GM18870 (cell line): ENCODE data around the gene TRIM72.
"Not testable (repeated sequence)": the region's sequence is repeated elsewhere in the genome, so short reads cannot be mapped to it uniquely, and the experiment has no call there.

Experiments
- ATAC-seq: cut with Tn5 transposase; IDR thresholded peaks from one replicate; pipeline ENCODE4 v1.9.1; 2021; ENCODE audit warnings: moderate library complexity; ENCODE audit not compliant: unreplicated experiment

Gene TRIM72

DNA sequence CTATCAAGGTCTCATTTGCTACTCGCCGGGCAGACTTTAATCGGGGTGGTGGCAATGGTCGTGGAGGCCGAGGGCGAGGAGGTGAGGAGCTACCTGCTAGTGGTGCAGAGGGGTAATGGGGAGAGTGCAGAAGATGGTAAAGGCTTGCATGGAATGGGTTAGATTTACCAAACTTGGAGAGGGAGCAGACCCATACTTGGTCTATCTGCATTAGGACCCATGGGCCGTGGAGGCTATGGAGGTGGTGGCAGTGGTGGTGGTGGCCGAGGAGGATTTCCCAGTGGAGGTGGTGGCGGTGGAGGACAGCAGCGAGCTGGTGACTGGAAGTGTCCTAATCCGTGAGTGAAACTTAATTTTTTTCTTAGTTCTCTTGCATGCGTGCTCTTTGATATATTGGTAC lies 23.9 kb upstream of the TRIM72 start:
- ATAC-seq = no peak

DNA sequence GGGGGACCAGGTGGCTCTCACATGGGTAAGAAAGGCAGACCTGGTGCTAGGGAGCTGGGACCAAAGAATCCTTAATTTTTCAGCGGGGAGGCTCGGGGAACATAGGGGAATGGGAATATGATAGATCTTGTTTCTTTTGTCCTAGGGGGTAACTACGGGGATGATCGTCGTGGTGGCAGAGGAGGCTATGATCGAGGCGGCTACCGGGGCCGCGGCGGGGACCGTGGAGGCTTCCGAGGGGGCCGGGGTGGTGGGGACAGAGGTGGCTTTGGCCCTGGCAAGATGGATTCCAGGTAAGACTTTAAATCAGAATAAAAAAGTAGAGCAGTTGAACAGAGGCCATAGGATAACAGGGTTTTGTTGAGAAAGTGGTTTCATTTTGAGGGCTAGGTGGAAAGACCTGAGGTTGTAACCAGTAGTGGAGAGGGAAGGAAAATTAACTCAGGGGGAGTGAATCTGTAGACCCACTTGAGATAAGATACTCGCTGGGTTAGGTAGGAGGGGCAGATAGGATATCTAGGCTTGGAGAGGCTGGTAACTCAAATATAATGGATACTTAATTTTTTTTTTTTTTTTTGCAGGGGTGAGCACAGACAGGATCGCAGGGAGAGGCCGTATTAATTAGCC lies 23.0 kb upstream of the TRIM72 start:
- ATAC-seq = no peak

DNA sequence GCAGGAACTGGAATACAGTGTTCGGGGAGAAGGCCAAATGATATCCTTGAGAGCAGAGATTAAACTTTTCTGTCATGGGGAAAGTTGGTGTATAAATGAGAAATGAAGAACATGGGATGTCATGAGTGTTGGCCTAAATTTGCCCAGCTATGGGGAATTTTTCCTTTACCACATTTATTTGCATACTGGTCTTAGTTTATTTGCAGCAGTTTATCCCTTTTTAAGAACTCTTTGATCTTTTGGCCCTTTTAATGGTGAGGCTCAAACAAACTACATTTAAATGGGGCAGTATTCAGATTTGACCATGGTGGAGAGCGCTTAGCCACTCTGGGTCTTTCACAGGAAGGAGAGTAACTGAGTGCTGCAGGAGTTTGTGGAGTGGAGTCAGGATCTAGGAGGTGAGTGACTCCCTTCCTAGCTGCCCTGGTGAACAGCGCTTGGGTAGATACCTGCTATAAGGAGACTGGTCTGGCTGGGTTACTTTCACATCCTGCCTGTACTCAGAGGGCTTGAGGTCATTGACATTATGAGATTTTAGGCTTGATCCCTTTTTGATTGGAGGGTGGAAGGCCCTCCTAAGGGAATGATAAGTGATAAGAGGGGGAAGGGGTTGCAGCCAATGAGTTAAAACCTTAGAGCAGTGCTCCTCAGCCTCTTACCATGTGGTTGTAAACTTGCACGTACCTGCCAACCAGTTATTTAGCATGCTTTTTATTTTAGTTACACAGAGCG lies 22.1 kb upstream of the TRIM72 start:
- no peak for ATAC-seq

DNA sequence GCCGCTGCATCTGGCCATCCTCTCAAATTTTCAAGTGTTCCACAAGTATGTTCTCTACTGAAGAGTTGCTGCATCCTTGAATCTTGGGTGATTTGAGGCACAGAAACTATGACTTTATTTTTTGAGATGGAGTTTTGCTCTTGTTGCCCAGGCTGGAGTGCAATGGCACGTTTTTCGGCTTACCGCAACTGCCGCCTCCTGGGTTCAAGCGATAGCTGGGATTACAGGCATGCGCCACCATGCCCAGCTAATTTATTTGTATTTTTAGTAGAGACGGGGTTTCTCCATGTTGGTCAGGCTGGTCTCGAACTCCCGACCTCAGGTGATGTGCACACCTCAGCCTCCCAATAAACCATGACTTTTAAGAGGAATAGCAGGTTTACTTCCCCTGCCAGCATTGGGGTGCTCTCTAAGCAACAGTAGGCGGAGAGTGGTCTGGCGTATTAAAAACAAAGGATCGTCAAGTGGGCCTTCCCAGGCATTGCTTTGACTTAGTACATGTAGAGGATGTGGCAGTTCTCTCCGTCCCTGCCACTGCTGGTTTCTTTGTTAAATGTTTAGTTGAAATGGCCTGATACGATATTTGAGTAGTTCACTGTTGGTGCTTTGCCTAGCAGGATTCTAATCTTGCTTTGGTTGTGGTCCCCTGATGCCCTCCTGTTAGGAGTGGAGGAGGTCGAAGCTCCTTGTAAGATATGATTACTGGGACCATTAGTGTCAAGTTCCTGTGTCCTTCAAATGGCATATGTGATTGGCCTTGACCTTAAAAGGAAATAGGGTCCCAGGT lies 20.9 kb upstream of the TRIM72 start:
- ATAC-seq = no peak

DNA sequence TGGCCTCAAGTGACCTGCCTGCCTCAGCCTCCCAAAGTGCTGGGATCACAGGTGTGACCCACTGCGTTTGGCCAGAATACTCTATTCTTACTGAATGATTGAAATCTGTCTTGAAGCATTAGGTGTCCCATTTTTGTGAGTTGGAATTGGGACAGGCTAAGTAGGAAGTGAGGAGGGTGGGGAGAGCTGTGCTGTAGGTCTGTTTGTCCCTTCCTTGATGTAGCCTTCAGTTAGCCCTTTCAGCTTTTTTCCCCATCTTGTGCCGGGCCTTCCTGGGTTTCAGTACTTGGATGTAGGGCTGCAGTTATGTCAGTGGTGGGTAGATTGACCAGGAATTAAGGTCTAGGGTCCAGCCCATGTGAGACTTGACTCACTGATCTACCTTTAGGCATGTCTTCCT lies 20.0 kb upstream of the TRIM72 start:
- no peak for ATAC-seq

DNA sequence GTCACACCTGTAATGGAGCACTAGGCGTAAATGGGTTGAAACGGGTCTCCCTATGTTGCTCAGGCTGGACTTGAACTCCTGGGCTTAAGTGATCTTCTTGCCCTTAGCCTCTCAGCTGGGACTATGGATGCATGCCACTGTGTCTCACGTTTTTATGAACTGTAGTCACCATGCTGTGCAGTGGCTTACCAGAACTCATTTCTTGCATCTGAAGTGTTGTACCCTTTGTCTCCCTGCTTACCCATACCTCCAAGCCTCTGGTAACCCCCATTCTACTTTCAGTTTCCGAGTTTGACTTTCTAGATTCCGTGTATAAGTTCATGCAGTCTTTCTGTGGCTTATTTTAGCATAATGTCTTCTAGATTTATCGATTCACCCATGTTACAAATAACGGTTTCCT lies 19.0 kb upstream of the TRIM72 start:
- no peak for ATAC-seq

DNA sequence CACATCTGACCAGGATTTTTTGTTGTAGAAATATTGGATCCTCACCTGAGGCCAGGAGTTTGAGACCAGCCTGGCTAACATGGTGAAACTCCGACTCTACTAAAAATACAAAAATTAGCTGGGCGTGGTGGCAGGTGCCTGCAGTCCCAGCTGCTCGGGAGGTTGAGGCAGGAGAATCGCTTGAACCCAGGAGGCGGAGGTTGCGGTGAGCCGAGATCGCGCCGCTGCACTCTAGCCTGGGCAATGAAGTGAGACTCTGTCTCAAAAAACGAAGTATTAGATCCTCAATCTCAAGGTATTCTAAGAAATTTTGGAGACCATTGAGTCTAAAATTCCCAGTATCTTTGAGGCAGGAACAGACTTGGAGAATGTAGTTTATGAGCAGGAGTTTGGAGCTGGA lies 18.1 kb upstream of the TRIM72 start:
- not testable (repeated sequence) for ATAC-seq

DNA sequence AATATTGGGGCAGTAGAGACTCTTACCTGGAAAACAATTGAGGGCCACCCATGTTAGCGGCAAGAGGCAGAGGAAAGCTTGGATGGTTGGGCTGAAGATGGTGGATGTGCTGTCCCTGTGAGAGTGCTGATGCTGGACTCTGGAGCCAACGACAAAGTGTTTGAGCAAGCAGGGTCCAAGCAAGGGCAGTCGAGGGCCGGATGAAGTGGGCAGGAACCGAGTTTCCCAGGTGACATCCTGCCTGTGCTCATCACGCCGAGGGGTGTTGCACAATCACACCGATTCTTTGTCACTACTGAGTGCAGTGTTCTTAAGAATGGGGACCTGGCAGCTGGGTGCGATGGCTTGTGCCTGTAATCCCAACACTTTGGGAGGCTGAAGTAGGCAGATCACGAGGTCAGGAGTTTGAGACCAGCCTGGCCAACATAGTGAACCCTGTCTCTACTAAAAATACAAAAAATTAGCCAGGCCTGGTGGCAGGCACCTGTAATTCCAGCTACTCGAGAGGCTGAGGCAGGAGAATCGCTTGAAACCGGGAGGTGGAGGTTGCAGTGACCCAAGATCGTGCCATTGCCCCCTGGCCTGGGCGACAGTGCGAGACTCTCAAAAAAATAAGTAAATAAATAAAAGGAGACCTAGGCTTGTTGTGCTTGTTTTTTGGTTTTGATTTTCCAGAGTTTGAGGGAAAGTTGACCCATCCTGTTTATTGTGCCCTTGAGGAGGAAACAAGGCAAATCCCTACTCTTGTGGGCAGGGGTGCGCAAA lies 17.4 kb upstream of the TRIM72 start:
- ATAC-seq = no peak

DNA sequence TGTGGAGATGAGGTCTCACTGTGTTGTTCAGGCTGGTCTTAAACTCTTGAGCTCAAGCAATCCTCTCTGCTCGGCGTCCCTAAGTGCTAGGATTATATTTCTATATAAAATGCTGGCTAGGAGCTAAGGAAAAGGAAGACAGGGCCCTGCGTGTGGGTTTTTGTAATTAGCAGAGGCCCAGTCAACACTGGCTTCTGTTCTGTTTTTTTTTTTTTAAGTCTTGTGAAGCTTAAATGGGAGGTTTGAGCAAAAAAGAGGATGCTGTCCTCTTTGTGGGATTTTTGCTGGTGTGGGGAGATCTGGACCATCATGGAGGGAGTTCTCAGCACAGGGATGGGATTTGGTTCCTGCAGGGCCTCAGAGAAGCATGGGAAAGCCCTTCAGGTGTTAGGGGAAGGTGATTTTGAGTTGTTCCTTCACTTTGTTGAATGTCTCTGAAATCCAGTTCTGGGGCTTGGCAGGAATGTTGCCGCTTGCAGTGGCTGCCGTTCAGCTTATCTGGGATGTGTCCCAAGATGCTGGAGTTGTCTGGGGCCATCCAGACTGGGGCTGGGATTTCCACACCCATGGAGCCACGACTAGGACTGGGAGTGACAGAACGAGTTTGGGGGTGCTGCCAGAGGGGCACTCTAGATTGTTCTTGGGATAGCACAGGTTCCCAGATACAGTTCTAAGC lies 15.6 kb upstream of the TRIM72 start:
- no peak for ATAC-seq

DNA sequence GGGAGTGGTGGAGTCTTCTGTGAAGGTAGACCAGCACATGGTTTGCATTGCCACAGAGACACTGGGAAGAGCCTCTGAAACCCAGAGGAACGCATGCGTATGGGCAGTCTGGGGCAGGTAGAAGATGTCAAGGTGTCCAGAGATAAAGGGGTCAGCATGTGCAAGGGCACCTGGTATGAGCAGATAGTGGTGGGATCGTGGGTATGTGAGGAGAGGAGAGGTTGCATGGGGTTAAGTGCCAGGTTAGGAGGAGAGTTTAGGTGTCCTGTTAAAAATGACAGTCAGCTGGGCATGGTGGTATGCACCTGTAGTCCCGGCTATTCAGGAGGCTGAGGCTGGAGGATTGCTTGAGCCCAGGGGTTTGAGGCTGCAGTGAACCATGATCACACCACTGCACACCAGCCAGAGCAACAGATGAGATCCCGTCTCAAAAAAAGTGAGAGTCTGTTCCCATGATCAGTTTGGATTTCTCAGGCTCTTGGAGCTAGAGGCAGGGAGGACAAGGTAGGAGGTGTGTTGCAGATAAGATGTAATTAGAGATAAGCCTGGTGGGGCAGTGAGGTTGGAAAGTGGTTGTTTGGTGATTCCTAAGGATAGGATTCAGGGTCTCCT lies 14.4 kb upstream of the TRIM72 start:
- ATAC-seq = no peak

DNA sequence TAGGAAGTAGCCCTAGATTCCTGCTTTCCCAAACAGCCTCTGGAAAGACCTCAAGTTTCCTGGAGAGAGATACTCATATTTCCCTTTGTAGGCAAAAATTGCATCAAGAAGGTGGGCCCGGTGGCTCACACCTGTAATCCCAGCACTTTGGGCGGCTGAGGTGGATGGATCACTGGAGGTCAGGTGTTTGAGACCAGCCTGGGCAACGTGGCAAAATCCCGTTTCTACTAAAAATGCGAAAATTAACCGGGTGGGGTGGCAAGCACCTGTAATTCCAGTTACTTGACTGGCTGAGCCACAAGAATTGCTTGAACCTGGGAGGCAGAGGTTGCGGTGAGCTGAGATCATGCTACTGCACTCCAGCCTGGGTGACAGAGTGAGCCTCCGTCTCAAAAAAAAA lies 13.8 kb upstream of the TRIM72 start:
- ATAC-seq = not testable (repeated sequence)

DNA sequence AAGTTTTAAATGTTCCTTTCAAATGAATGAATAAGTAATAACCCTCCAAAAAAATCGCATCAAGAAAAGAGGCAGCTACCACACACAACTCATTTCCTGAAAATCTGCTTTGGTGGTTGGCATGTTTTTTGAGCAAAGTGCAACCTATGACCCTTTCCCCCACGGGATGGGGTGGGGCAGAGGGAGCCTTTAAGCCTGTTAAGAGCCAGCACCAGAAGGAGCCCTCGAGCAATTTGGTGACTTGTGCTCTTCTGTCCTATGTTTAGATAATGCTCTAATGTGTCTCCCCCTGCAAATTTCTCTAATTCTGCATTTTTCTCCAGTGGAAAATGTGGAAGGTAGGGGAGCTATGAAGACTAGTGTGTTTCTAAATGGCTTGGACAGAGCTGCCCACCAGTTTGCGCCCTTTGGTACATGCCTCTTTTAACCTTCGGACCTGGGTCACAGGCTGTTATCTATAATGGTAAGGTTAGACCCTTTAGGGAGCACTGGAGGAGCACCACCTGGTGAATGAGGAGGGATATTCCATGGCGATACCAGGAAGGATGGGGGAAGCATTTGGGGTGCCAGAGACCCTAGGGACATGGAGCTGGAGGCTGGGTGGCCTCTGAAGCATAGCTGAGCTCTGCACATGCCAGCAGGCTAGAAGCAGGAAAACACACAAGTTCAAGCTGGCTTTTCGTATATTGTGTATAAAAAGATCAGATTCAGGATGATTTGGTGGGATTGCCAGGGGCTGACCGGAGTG lies 12.9 kb upstream of the TRIM72 start:
- no peak for ATAC-seq

DNA sequence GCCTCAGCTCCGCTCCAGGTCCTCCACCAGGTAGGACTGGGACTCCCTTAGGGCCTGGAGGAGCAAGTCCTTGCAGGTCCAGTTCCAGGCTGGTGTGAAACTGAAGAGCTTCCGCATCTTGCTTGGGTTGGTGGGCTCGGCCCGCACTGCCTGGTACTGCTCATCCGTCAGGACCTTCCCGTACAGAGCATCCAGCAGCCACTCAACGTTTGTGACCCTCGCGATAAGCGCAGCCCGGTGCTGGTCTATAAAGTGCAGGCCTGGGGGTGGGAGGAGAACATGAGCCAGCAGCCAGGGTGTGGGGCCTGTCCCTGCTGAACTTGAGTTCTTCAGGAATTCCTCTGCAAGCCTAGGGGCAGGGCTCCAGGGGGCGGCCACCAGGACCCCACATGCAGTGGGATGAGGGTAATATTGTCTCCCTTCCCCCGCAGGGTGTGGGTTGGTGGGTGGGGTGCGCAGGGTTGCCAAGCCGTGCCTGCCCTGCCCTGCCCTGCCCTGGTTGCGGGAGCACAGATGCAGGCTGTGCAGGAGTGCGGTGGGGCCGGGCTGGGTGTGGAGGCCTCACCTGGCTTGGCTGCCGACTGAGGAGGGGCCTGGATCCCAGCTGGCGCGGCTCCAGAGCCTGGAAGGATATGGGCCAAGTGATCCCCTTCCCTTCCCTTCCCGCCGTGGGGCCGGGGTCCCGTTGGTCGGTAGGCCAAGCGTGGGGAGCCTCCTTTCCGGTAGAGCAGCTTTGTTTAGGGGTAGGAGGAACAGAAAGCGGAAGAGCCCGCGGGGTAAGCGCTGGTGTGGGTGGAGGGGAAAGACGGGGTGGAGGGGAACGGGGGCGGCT lies 12.1 kb upstream of the TRIM72 start:
- ATAC-seq = no peak

DNA sequence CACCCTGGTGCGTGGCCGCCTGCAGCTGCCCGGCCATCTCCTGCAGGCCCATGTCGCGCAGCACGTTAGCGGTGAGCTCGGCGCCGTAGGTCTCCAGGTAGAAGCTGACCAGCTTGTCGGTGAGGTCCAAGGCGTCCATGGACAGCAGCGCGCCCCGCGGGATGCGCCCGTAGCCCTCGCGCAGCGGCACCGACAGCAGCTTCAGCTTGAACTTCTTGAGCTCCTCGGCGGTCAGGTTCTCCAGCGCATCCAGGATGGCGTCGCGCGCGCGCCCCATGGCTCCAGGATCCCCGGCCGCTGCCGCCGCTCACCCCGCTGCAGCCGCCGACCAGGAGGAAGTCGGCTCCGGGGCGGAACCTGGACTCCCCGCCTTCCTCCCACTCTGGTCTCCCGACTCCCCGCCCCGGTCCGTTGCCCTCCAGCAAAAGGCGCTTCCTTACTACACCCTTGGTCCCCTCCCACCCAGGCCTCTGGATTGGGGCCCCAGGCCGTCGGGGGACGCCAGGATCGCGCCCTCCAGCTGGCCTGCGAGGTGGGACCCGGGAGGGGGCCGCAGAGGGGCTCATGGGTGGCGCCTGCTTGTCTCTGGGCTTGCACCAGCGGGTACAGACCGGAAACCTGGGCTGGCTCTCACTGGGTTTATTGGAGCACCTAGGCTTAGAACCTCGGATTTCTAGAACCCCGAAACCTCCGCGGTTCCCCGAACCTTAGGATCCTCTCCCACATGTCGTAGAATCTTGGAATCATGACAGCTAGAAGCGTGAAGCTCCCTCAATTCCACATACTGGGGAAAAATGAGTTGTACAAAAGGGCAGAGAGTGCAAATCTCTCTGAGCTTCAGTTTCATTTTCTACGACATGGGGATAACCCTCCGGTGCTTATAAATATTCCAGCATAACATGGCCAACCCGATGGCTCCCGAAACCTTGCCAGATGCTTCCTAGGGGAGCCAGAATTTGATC lies 11.2 kb upstream of the TRIM72 start, which contains the start of gene PYCARD:
PYCARD (minus strand) TSS at position 347 of the 962 bp plus-strand sequence; CDS start at position 277, 70 bp downstream.
- ATAC-seq = no peak

DNA sequence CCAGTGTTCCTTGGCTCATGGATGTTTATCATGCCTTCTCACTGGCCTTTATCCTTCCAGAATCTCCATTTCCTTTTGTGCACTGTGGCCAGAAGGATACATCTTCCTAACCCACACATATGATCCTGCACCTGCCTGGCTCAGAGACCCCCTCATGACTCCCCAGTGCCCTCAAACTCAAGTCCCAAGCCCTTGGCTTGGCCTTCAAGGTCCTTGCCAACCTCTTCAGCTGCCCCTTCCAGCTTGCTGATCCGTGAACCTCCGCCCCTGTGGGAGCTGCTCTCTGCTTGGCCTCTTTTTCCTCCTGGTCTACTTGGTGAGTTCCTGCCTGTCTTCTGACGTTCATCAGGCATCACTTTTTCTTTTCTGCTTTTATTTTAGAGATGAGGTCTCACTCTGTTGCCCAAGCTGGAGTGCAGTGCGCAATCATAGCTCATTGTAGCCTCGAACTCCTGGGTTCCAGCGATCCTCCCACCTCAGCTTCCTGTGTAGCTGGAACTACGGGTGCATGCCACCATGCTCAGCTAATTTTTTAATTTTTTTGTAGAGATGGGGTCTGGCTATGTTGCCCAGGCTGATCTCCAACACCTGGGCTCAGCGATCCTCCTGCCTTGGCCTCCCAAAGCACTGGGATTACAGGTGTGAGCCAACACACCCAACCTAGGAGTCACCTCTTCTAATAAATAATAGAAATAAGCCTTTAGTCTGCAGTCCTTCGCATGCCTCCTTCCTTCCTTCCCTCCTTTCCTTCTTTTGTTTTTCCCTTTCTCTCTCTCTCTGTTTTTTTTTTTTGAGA lies 8.8 kb upstream of the TRIM72 start:
- ATAC-seq = no peak

DNA sequence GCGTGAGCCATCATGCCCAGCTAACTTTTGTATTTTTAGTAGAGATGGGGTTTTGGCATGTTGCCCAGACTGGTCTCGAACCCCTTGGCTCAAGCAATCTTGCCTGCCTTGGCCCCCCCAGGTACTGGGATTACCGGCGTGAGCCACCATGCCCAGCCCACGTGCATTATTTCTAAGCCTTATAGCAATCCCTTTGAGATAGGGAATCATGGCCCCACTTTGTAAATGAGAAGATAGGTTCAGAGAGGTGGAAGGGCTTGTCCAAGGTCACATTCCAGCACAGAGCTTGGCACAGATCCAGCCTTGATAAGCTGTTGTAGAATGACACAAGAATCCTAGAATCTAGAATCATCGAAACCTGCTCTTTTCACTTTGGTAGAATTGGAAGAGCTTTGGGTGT lies 7.1 kb upstream of the TRIM72 start:
- ATAC-seq = no peak

DNA sequence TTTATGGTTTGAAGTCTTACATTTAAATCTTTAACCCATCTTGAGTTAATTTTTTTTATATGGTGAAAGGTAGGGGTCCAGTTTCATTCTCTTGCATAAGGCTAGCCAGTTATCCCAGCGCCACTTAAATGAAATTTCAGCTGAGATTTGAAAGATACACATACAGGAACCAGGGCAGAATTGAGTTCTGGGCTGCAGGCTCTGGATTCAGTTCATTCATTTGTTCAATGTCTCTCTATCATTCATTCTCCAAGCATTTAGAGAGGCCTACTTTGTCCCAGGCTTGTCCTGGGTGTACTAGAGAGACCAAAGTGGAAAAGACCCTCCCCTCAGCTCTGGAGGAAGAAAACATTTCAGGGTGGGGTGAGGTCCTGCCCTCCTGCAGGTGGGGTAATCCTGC lies 577 bp upstream of the TRIM72 start:
- ATAC-seq = no peak
